Transverse colon (tissue), 4 donors: ENCODE results near the gene ZC3H8.

ENCODE experiments used
- CTCF ChIP-seq, 5 experiments: fragments of 200-600 bp in 3 of 5; fragments of 450-650 bp in 2 of 5; sonication (generic) in 3 of 5; IDR thresholded peaks; 1 replicate in 2 of 5; 2 replicates in 3 of 5; pipeline ENCODE4 v1.5.1; 2016 to 2017; ENCODE audit warnings: antibody characterized with exemption in 5 of 5, inconsistent platforms in 3 of 5, mild to moderate bottlenecking in 2 of 5, moderate library complexity in 1 of 5
- POLR2A ChIP-seq: fragments of 450-650 bp; IDR thresholded peaks from one replicate; pipeline ENCODE4 v1.6.1; 2016; ENCODE audit warnings: antibody characterized with exemption, mild to moderate bottlenecking, moderate library complexity
- POLR2AphosphoS5 ChIP-seq, 3 donors: sonication (generic); formaldehyde crosslinking; IDR thresholded peaks; one replicate each; pipeline ENCODE4 v1.6.1; 2016; ENCODE audit warnings: antibody characterized with exemption in 3 of 3

- TF ChIP-seq CTCF (IDR thresholded peaks at IDR 0.05) = no peak
- TF ChIP-seq POLR2A = no peak
- no peak for TF ChIP-seq POLR2AphosphoS5 (IDR thresholded peaks at IDR 0.05)
Measured at GRCh38 chr2:112199188-112199587, 55.7 kb downstream of the ZC3H8 start.
